ENCODE measurements around the gene SLC35A4. TPM values are rescaled to one million over a fixed set of nuclear protein-coding genes. Genes with fewer than 3 reads are reported as not detected.

Gene SLC35A4
- total RNA-seq, 2 experiments from 2014 or later: 72.9 to 73.6 TPM

- ATAC-seq (peak; percentile 88), DNase-seq (peak; percentile 92)
- no peaks in the 10 kb centered on the region for H3K9me3 Mint-ChIP-seq
- H3K4me1 Mint-ChIP-seq (ENCODE audit: low read depth): peaks cover 39% of the 10 kb centered on the region
- H3K36me3 Mint-ChIP-seq (ENCODE audit: low read depth): peaks cover 39% of the 10 kb centered on the region
- H3K27ac Mint-ChIP-seq: peak within 1 kb of the TSS; percentile 89
- H3K4me3 Mint-ChIP-seq: peak within 1 kb of the TSS; percentile 81
- TF ChIP-seq CTCF (IDR thresholded peaks at IDR 0.05): no peak
- no peaks in the 10 kb centered on the region for H3K27me3 Mint-ChIP-seq
- POLR2A ChIA-PET: interaction anchor here (0.6 to 1.3 kb wide), 8 partner anchors 9 to 156 kb away, joined by 3 to 22 read pairs (median 4); partner anchors contain the start of genes ANKHD1, EIF4EBP3, IK and NDUFA2
- CTCF ChIA-PET: interaction anchor here (0.7 to 2.4 kb wide), 5 partner anchors 10 to 205 kb away, joined by 3 to 15 read pairs (median 3); partner anchors contain the start of genes EIF4EBP3, IK and NDUFA2
- intact Hi-C loops (cut with micrococcal nuclease): loop anchor here (5.0 kb wide), 1 partner anchor 75 kb away; the partner anchor contains the start of gene CD14
Measured at GRCh38 chr5:140557136-140557805, 7.4 kb upstream of the SLC35A4 start, which contains the start of gene SRA1. Gene SRA1 (minus strand): TSS chr5:140557473. CDS start chr5:140557452, 21 bp downstream.

DNA sequence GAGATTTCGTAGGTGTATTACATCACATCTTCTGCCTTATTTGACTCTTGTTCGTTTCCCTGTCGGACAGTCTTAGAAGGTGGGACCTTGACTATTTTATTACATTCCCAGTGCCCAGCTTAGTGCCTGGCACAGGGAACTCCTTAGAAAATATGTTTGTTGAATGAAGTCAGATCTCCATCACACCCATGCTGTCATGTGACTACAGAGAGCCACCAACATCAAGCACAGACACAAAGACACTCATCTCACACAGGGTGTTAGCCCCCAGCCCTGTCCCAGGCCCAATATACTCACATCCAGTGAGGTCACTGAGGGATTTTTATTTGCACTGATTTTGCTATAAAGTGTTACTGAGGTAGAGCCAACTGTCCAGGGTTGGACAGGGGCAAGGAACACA lies 6.7 kb upstream of the SLC35A4 start:
- POLR2A ChIA-PET: interaction anchor here (0.6 to 1.4 kb wide), 8 partner anchors 10 to 157 kb away, joined by 3 to 22 read pairs (median 3); partner anchors contain the start of genes ANKHD1, EIF4EBP3, IK and NDUFA2
- Mint-ChIP-seq H3K27me3 (no peaks in the 10 kb centered on the region), H3K27ac (peak overlapping the region; percentile 89), H3K4me3 (peak overlapping the region; percentile 81), H3K4me1 (ENCODE audit: low read depth) (peaks cover 42% of the 10 kb centered on the region), H3K36me3 (ENCODE audit: low read depth) (peaks cover 35% of the 10 kb centered on the region), H3K9me3 (no peaks in the 10 kb centered on the region)
- no peak for ATAC-seq
- CTCF ChIA-PET: interaction anchor here (1.1 to 2.4 kb wide), 3 partner anchors 10 to 206 kb away, joined by 3 to 15 read pairs (median 6); partner anchors contain the start of gene EIF4EBP3
- intact Hi-C loops (cut with micrococcal nuclease): loop anchor here (5.0 kb wide), 1 partner anchor 74 kb away; the partner anchor contains the start of gene CD14
- no peak for DNase-seq
- TF ChIP-seq CTCF (IDR thresholded peaks at IDR 0.05): no peak

- H3K27me3 Mint-ChIP-seq: no peaks in the 10 kb centered on the region
- intact Hi-C loops (cut with micrococcal nuclease): loop anchor here (5.0 kb wide), 1 partner anchor 74 kb away; the partner anchor contains the start of gene CD14
- DNase-seq (no peak), ATAC-seq (no peak)
- H3K4me3 Mint-ChIP-seq: no peak overlapping the region
- H3K4me1 Mint-ChIP-seq (ENCODE audit: low read depth): peaks cover 39% of the 10 kb centered on the region
- H3K27ac Mint-ChIP-seq: no peak overlapping the region
- POLR2A ChIA-PET: interaction anchor here (1.2 to 2.4 kb wide), 4 partner anchors 10 to 107 kb away, joined by 3 to 16 read pairs (median 4); partner anchors contain the start of genes EIF4EBP3, IK, NDUFA2 and WDR55
- TF ChIP-seq CTCF (IDR thresholded peaks at IDR 0.05): no peak
- no peaks in the 10 kb centered on the region for H3K9me3 Mint-ChIP-seq
- CTCF ChIA-PET: interaction anchor here (1.4 to 2.4 kb wide), 2 partner anchors 11 to 76 kb away, joined by 6 to 15 read pairs; partner anchors contain the start of gene EIF4EBP3
- H3K36me3 Mint-ChIP-seq (ENCODE audit: low read depth): peaks cover 30% of the 10 kb centered on the region
Measured at GRCh38 chr5:140558542-140558941, 6.1 kb upstream of the SLC35A4 start.

DNA sequence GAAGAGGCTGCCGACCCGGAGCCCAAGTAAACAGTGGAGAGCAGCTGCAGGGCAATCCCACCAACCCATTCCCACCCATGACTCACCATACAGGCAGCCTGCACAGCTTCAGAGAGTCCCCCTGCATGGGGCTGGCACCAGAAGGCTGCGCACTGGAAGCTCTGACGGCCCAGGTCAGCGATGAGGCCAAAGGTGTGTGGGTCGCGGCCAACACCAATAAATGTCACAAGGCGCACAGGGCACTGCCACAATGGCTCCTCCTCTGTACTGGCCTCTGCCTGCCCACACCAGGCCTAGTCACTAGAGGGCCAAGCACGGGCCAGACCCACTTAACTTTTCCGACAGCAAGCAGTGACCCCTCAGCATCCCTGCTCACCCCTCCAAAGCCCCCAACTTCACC lies 4.4 kb upstream of the SLC35A4 start:
- no peak for ATAC-seq
- Mint-ChIP-seq H3K27me3 (no peaks in the 10 kb centered on the region), H3K4me3 (no peak overlapping the region), H3K4me1 (ENCODE audit: low read depth) (peaks cover 29% of the 10 kb centered on the region), H3K27ac (no peak overlapping the region), H3K36me3 (ENCODE audit: low read depth) (peaks cover 19% of the 10 kb centered on the region), H3K9me3 (no peaks in the 10 kb centered on the region)
- intact Hi-C loops (cut with micrococcal nuclease): loop anchor here (10.0 kb wide), 1 partner anchor 145 kb away; the partner anchor contains the start of gene ZMAT2
- CTCF ChIA-PET: interaction anchor here (2.6 kb wide), 1 partner anchor 8 kb away, joined by 8 read pairs; no protein-coding TSS in a partner anchor
- no peak for TF ChIP-seq CTCF (IDR thresholded peaks at IDR 0.05)
- no peak for DNase-seq
- POLR2A ChIA-PET: interaction anchor here (1.0 to 2.4 kb wide), 2 partner anchors 12 to 80 kb away, joined by 3 to 16 read pairs; partner anchors contain the start of gene EIF4EBP3

Data from activated CD8-positive, alpha-beta T cell treated with anti-CD3 and anti-CD28 coated beads for 36 hours (primary cell).